GM18873 (cell line): ENCODE results near the gene PDCD4.
A peak's percentile ranks its signal among the peaks of the same experiment; 100 is the strongest.

Source experiments
- ATAC-seq: cut with Tn5 transposase; IDR thresholded peaks from one replicate; pipeline ENCODE4 v1.9.1; 2021; ENCODE audit warnings: mild to moderate bottlenecking, moderate library complexity, moderate number of reproducible peaks; ENCODE audit not compliant: unreplicated experiment, low FRiP score

PDCD4 gene

GRCh38 chr10:110859973-110860376, 11.8 kb upstream of the PDCD4 start:
- ATAC-seq: no peak

- no peak for ATAC-seq
Observed at GRCh38 chr10:110860576-110861241, 11.0 kb upstream of the PDCD4 start.

GRCh38 chr10:110861476-110861875, 10.3 kb upstream of the PDCD4 start:
- ATAC-seq: no peak

- ATAC-seq: no peak
Observed at GRCh38 chr10:110861930-110862649, 9.6 kb upstream of the PDCD4 start.

GRCh38 chr10:110862961-110863360, 8.8 kb upstream of the PDCD4 start:
- ATAC-seq: no peak

GRCh38 chr10:110863361-110863760, 8.4 kb upstream of the PDCD4 start:
- no peak for ATAC-seq

- ATAC-seq: no peak
Observed at GRCh38 chr10:110863956-110864355, 7.8 kb upstream of the PDCD4 start.

- peak; percentile 73 for ATAC-seq
Observed at GRCh38 chr10:110864662-110865140, 7.0 kb upstream of the PDCD4 start.

- no peak for ATAC-seq
Observed at GRCh38 chr10:110865186-110865808, 6.4 kb upstream of the PDCD4 start.

GRCh38 chr10:110865809-110866482, 5.8 kb upstream of the PDCD4 start:
- ATAC-seq: no peak

GRCh38 chr10:110867011-110867806, 4.5 kb upstream of the PDCD4 start:
- ATAC-seq: peak; percentile 27

GRCh38 chr10:110867807-110868465, 3.8 kb upstream of the PDCD4 start:
- peak; percentile 0 for ATAC-seq

GRCh38 chr10:110868981-110869380, 2.7 kb upstream of the PDCD4 start:
- no peak for ATAC-seq

GRCh38 chr10:110870823-110871297, 868 bp upstream of the PDCD4 start:
- no peak for ATAC-seq

- ATAC-seq: peak; percentile 27
Observed at GRCh38 chr10:110872145-110872983, 636 bp downstream of the PDCD4 start.

- ATAC-seq: no peak
Observed at GRCh38 chr10:110872984-110873923, 1.5 kb downstream of the PDCD4 start.

- ATAC-seq: no peak
Observed at GRCh38 chr10:110873951-110874350, 2.2 kb downstream of the PDCD4 start.

GRCh38 chr10:110876000-110876399, 4.3 kb downstream of the PDCD4 start:
- no peak for ATAC-seq
